Fibroblast of mammary gland (primary cell): ENCODE data around the gene DUSP2.

Experiments
- DNase-seq: peaks from one replicate; pipeline ENCODE4 v3.0.0-alpha.2; 2010; ENCODE audit warnings: low read depth
- H3K4me3 ChIP-seq: 2 replicates; pipeline ENCODE4 v1.5.1; 2011; ENCODE audit warnings: low read depth, mild to moderate bottlenecking, low read length, moderate library complexity; ENCODE audit not compliant: control insufficient read depth
- CTCF ChIP-seq: conservative IDR thresholded peaks from 2 replicates; pipeline ENCODE4 v1.5.1; 2011; ENCODE audit warnings: low read depth, low read length, inconsistent platforms; ENCODE audit not compliant: control insufficient read depth, insufficient read depth

Gene DUSP2

GRCh38 chr2:96174251-96175144 is 29.3 kb upstream of the DUSP2 start:
- DNase-seq = peak; percentile 54
- TF ChIP-seq CTCF = peak; percentile 94
- H3K4me3 ChIP-seq = no peak overlapping the region

GRCh38 chr2:96171831-96172230 is 26.6 kb upstream of the DUSP2 start:
- DNase-seq = no peak
- H3K4me3 ChIP-seq = no peak overlapping the region
- no peak for TF ChIP-seq CTCF

GRCh38 chr2:96170626-96171025 is 25.4 kb upstream of the DUSP2 start:
- no peak overlapping the region for H3K4me3 ChIP-seq
- TF ChIP-seq CTCF = no peak
- no peak for DNase-seq

- no peak for TF ChIP-seq CTCF
- no peak for DNase-seq
- H3K4me3 ChIP-seq = no peak overlapping the region
Observed at GRCh38 chr2:96169868-96170507, 24.7 kb upstream of the DUSP2 start.

- no peak for DNase-seq
- H3K4me3 ChIP-seq = no peak overlapping the region
- TF ChIP-seq CTCF = no peak
Observed at GRCh38 chr2:96167407-96168013, 22.3 kb upstream of the DUSP2 start.

- H3K4me3 ChIP-seq = no peak overlapping the region
- TF ChIP-seq CTCF = no peak
- no peak for DNase-seq
Observed at GRCh38 chr2:96164459-96165184, 19.4 kb upstream of the DUSP2 start.
